ENCODE results near the gene ILKAP. TPM values are rescaled to one million over a fixed set of nuclear protein-coding genes. Genes with fewer than 3 reads are reported as not detected.

The ILKAP gene
- polyA plus RNA-seq, 2 of the 4 experiments (the other 2 are of a cell fraction), result 36.3 to 41.4 TPM

GRCh38 chr2:238152771-238153688 is 50.5 kb downstream of the ILKAP start:
- CTCF ChIA-PET, result interaction anchor here (0.9 to 2.9 kb wide), 5 partner anchors 10 to 295 kb away, joined by 3 to 13 read pairs (median 3); partner anchors contain the start of gene KLHL30
- no peak overlapping the region for H3K4me3 ChIP-seq
- H3K4me2 ChIP-seq, result no peak overlapping the region
- no peak for TF ChIP-seq KDM1A (IDR thresholded peaks at IDR 0.05; ENCODE audit: low read depth)
- no peak for TF ChIP-seq HOXB13 (CRISPR knock-in tag; IDR thresholded peaks at IDR 0.05; ENCODE audit: low read depth)
- no peak for TF ChIP-seq HDAC2 (IDR thresholded peaks at IDR 0.05)
- TF ChIP-seq RNF2 (IDR thresholded peaks at IDR 0.05; ENCODE audit: borderline replicate concordance, low read depth), result no peak
- no peak for TF ChIP-seq FOXS1 (CRISPR knock-in tag; IDR thresholded peaks at IDR 0.05)
- TF ChIP-seq ZNF302 (CRISPR knock-in tag; IDR thresholded peaks at IDR 0.05), result no peak
- no peak for TF ChIP-seq ZSCAN20 (CRISPR knock-in tag; IDR thresholded peaks at IDR 0.05)
- TF ChIP-seq NFE2L2 (conservative IDR thresholded peaks at IDR 0.05; ENCODE audit: low read length), result no peak
- no peak for DNase-seq (ENCODE audit: low read depth in 1 of 2, low spot score in 1 of 2)
- no peak for ATAC-seq
- no peaks in the 10 kb centered on the region for H3K4me1 ChIP-seq
- POLR2A ChIA-PET, result no interaction called here
- 67% methylated on average over 21 of the region's 22 CpGs for WGBS (ENCODE audit: missing lambda C conversion rate)
- H3K27ac ChIP-seq, result no peak overlapping the region
- FAIRE-seq, result no peak
- no peaks in the 10 kb centered on the region for H3K9me3 ChIP-seq

GRCh38 chr2:238151628-238152235 is 51.8 kb downstream of the ILKAP start:
- ATAC-seq (no peak; a peak in 1 of 6 replicates), FAIRE-seq (no peak), DNase-seq (ENCODE audit: low read depth in 1 of 2, low spot score in 1 of 2) (no peak)
- no peak overlapping the region for H3K4me3 ChIP-seq
- CTCF ChIA-PET, result interaction anchor here (0.6 to 2.9 kb wide), 4 partner anchors 13 to 294 kb away, joined by 3 to 13 read pairs (median 4); partner anchors contain the start of gene KLHL30
- 79% methylated on average over 12 of the region's 16 CpGs for WGBS (ENCODE audit: missing lambda C conversion rate)
- no peak overlapping the region for H3K27ac ChIP-seq
- POLR2A ChIA-PET, result no interaction called here
- no peaks in the 10 kb centered on the region for H3K4me1 ChIP-seq
- TF ChIP-seq NPAS2 (CRISPR knock-in tag; IDR thresholded peaks at IDR 0.05; ENCODE audit: borderline replicate concordance), result no peak
- no peak for TF ChIP-seq RAD21 (conservative IDR thresholded peaks at IDR 0.05 in 1 of 2, IDR thresholded peaks at IDR 0.05 in 1 of 2)
- TF ChIP-seq ESRRA (IDR thresholded peaks at IDR 0.05; ENCODE audit: borderline replicate concordance, low read length), result no peak
- no peak for TF ChIP-seq FOSB (CRISPR knock-in tag; IDR thresholded peaks at IDR 0.05)
- no peak for TF ChIP-seq HES2 (IDR thresholded peaks at IDR 0.05)
- TF ChIP-seq JUNB (IDR thresholded peaks at IDR 0.05), result no peak
- TF ChIP-seq USF2 (IDR thresholded peaks at IDR 0.05), result no peak
- no peak for TF ChIP-seq EP300 (IDR thresholded peaks at IDR 0.05)
- TF ChIP-seq FOXS1 (CRISPR knock-in tag; IDR thresholded peaks at IDR 0.05), result no peak
- no peak for TF ChIP-seq CHD4 (IDR thresholded peaks at IDR 0.05; ENCODE audit: borderline replicate concordance)
- TF ChIP-seq TFCP2L1 (CRISPR knock-in tag; IDR thresholded peaks at IDR 0.05), result no peak
- no peak for TF ChIP-seq SREBF2 (IDR thresholded peaks at IDR 0.05)
- H3K9me3 ChIP-seq, result no peaks in the 10 kb centered on the region
- no peak overlapping the region for H3K4me2 ChIP-seq

GRCh38 chr2:238151205-238151604 is 52.3 kb downstream of the ILKAP start:
- TF ChIP-seq EP300 (IDR thresholded peaks at IDR 0.05) (no peak), HOXB13 (CRISPR knock-in tag; IDR thresholded peaks at IDR 0.05; ENCODE audit: low read depth) (no peak), FOSB (CRISPR knock-in tag; IDR thresholded peaks at IDR 0.05) (no peak), JUNB (IDR thresholded peaks at IDR 0.05) (no peak), POLR2AphosphoS2 (conservative IDR thresholded peaks at IDR 0.05; ENCODE audit: low read length) (no peak), HES2 (IDR thresholded peaks at IDR 0.05) (no peak), ATOH8 (CRISPR knock-in tag; IDR thresholded peaks at IDR 0.05; ENCODE audit: low read depth) (no peak)
- Histone ChIP-seq H3K4me2 (no peak overlapping the region), H3K4me1 (no peaks in the 10 kb centered on the region), H3K27ac (no peak overlapping the region), H3K9me3 (no peaks in the 10 kb centered on the region), H3K4me3 (no peak overlapping the region)
- WGBS (ENCODE audit: missing lambda C conversion rate), result 73% methylated on average over 10 of the region's 13 CpGs
- DNase-seq (ENCODE audit: low read depth in 1 of 2, low spot score in 1 of 2) (no peak), FAIRE-seq (no peak), ATAC-seq (no peak)
- CTCF ChIA-PET, result interaction anchor here (0.7 to 2.9 kb wide), 4 partner anchors 10 to 294 kb away, joined by 3 to 13 read pairs (median 4); partner anchors contain the start of gene KLHL30
- POLR2A ChIA-PET, result no interaction called here
